Stimulated activated naive B cell treated with anti-CD40 and anti-IgM and Interleukin-4, amounts not matched to agents 10 μg/mL and 1 μg/mL and 100 μg/mL, for 72 hours (primary cell): ENCODE data around the gene NPPC.

Experiments used
- ATAC-seq, 2 donors: fragments of 150-1000 bp; cut with Tn5 transposase; replicated peaks; 2 replicates each; pipeline ENCODE4 v1.10.0; 2021; ENCODE audit warnings: moderate library complexity in 1 of 2
- DNase-seq: peaks from one replicate; pipeline ENCODE4 v3.0.0; 2021
- H3K27ac Mint-ChIP-seq: one replicate; pipeline ENCODE4 v1.8.0; 2022; ENCODE audit warnings: mild to moderate bottlenecking, mixed read lengths
- H3K27me3 Mint-ChIP-seq, 2 donors: one replicate each; pipeline ENCODE4 v1.8.0; 2022; ENCODE audit warnings: mixed read lengths in 2 of 2
- H3K36me3 Mint-ChIP-seq, 2 donors: one replicate each; pipeline ENCODE4 v1.8.0; 2022; ENCODE audit warnings: mixed read lengths in 2 of 2, mild to moderate bottlenecking in 1 of 2
- H3K4me1 Mint-ChIP-seq, 2 donors: one replicate each; pipeline ENCODE4 v1.8.0; 2022; ENCODE audit warnings: mixed read lengths in 2 of 2, mild to moderate bottlenecking in 1 of 2
- H3K4me3 Mint-ChIP-seq, 2 donors: one replicate each; pipeline ENCODE4 v1.8.0; 2022; ENCODE audit warnings: mild to moderate bottlenecking in 2 of 2, mixed read lengths in 2 of 2, moderate library complexity in 1 of 2
- H3K9me3 Mint-ChIP-seq, 2 donors: one replicate each; pipeline ENCODE4 v1.8.0; 2022; ENCODE audit warnings: mixed read lengths in 2 of 2, mild to moderate bottlenecking in 1 of 2

Gene NPPC

DNA sequence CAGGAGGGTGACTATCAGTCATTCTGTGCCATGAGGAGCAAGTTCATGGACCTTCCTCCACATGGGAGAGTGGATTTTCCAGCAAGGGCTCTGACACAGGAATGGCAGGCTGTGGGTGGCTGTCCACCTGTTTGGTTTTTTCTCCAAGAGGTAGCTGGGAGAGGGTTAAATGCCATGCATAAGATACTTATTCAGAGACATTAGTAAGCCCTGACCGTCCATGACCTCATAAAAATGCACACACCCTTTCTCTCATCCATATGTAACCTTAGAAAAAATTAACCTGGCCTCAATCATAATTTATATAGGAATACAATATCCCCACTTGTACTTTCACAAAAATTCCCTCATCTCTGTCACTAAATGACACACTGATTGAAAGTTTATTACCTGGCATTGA, 51.3 kb downstream of the NPPC start:
- H3K27ac Mint-ChIP-seq: no peak overlapping the region
- no peak overlapping the region for H3K4me3 Mint-ChIP-seq
- no peak for ATAC-seq
- peaks cover 0 to 1% of the 10 kb centered on the region in 2 donors for H3K36me3 Mint-ChIP-seq
- peaks cover 14 to 61% of the 10 kb centered on the region in 2 donors for H3K27me3 Mint-ChIP-seq
- peaks cover 0 to 3% of the 10 kb centered on the region in 2 donors for H3K9me3 Mint-ChIP-seq
- DNase-seq: no peak
- no peaks in the 10 kb centered on the region for H3K4me1 Mint-ChIP-seq
